Activated CD8-positive, alpha-beta memory T cell treated with anti-CD3 and anti-CD28 coated beads for 1 hour (primary cell): ENCODE measurements around the gene SEMA6A.

Source experiments
- DNase-seq, 2 donors: peaks; one replicate each; pipeline ENCODE4 v3.0.0-alpha.2; 2020; ENCODE audit warnings: low read depth in 1 of 2; ENCODE audit errors: extremely low read depth in 1 of 2

The SEMA6A gene

GRCh38 chr5:116411101-116411571 lies 163.5 kb downstream of the SEMA6A start:
- no peak for DNase-seq

- no peak for DNase-seq
These were observed 164.2 kb downstream of the SEMA6A start for GRCh38 chr5:116410336-116410890.

GRCh38 chr5:116409591-116410296 lies 164.9 kb downstream of the SEMA6A start:
- no peak for DNase-seq

GRCh38 chr5:116406306-116407041 lies 168.1 kb downstream of the SEMA6A start:
- no peak for DNase-seq

- DNase-seq: no peak
These were observed 169.8 kb downstream of the SEMA6A start for GRCh38 chr5:116404792-116405191.

- no peak for DNase-seq
These were observed 170.6 kb downstream of the SEMA6A start for GRCh38 chr5:116404016-116404415.

GRCh38 chr5:116402235-116402634 lies 172.4 kb downstream of the SEMA6A start:
- no peak for DNase-seq

- no peak for DNase-seq
These were observed 173.0 kb downstream of the SEMA6A start for GRCh38 chr5:116401576-116401975.

- no peak for DNase-seq
These were observed 178.0 kb downstream of the SEMA6A start for GRCh38 chr5:116396476-116397099.

GRCh38 chr5:116395631-116396203 lies 178.9 kb downstream of the SEMA6A start:
- no peak for DNase-seq

- no peak for DNase-seq
These were observed 179.4 kb downstream of the SEMA6A start for GRCh38 chr5:116395226-116395625.

GRCh38 chr5:116394186-116394867 lies 180.3 kb downstream of the SEMA6A start:
- no peak for DNase-seq
